ENCODE data around the gene CPM. TPM values are rescaled to one million over a fixed set of nuclear protein-coding genes. Genes with fewer than 3 reads are reported as not detected.

CPM gene
- total RNA-seq, 2 experiments from 2014 or later, result 18.0 to 18.7 TPM

GRCh38 chr12:68953536-68953935 lies 20.6 kb upstream of the CPM start:
- ChIA-PET POLR2A (no interaction called here), CTCF (interaction anchor here (0.9 to 1.5 kb wide), 2 partner anchors 52 to 82 kb away, joined by 3 read pairs; no protein-coding TSS in a partner anchor)
- H3K27ac Mint-ChIP-seq, result no peak overlapping the region
- H3K27me3 Mint-ChIP-seq, result peaks cover 2% of the 10 kb centered on the region
- intact Hi-C loops (cut with DNase I, micrococcal nuclease), result no loop called here
- DNase-seq (peak; percentile 22), ATAC-seq (peak; percentile 35)
- no peaks in the 10 kb centered on the region for H3K36me3 Mint-ChIP-seq (ENCODE audit: low read depth)
- H3K9me3 Mint-ChIP-seq (ENCODE audit: low read depth), result no peaks in the 10 kb centered on the region
- peaks cover 11% of the 10 kb centered on the region for H3K4me1 Mint-ChIP-seq
- H3K4me3 Mint-ChIP-seq, result no peak overlapping the region

- ChIA-PET CTCF (no interaction called here), POLR2A (interaction anchor here (0.5 kb wide), 1 partner anchor 57 kb away, joined by 7 read pairs; no protein-coding TSS in a partner anchor)
- intact Hi-C loops (cut with DNase I, micrococcal nuclease), result no loop called here
- ATAC-seq (no peak), DNase-seq (no peak)
- Mint-ChIP-seq H3K27me3 (peaks cover 4% of the 10 kb centered on the region), H3K36me3 (ENCODE audit: low read depth) (no peaks in the 10 kb centered on the region), H3K27ac (no peak overlapping the region), H3K9me3 (ENCODE audit: low read depth) (no peaks in the 10 kb centered on the region), H3K4me3 (no peak overlapping the region), H3K4me1 (no peaks in the 10 kb centered on the region)
These were observed 18.7 kb upstream of the CPM start for GRCh38 chr12:68951652-68952051.

GRCh38 chr12:68950511-68950910 lies 17.5 kb upstream of the CPM start:
- Mint-ChIP-seq H3K4me1 (no peaks in the 10 kb centered on the region), H3K27me3 (peaks cover 4% of the 10 kb centered on the region), H3K4me3 (no peak overlapping the region), H3K36me3 (ENCODE audit: low read depth) (no peaks in the 10 kb centered on the region), H3K27ac (no peak overlapping the region), H3K9me3 (ENCODE audit: low read depth) (no peaks in the 10 kb centered on the region)
- intact Hi-C loops (cut with DNase I, micrococcal nuclease), result no loop called here
- DNase-seq, result no peak
- no peak for ATAC-seq
- ChIA-PET CTCF (interaction anchor here (0.6 kb wide), 1 partner anchor 120 kb away, joined by 3 read pairs; no protein-coding TSS in a partner anchor), POLR2A (no interaction called here)

- DNase-seq (no peak), ATAC-seq (no peak)
- Mint-ChIP-seq H3K9me3 (ENCODE audit: low read depth) (no peaks in the 10 kb centered on the region), H3K27me3 (peaks cover 8% of the 10 kb centered on the region), H3K4me1 (no peaks in the 10 kb centered on the region), H3K4me3 (no peak overlapping the region), H3K36me3 (ENCODE audit: low read depth) (no peaks in the 10 kb centered on the region), H3K27ac (no peak overlapping the region)
- ChIA-PET CTCF (no interaction called here), POLR2A (no interaction called here)
- intact Hi-C loops (cut with DNase I, micrococcal nuclease), result no loop called here
These were observed 12.3 kb upstream of the CPM start for GRCh38 chr12:68945255-68945654.

GRCh38 chr12:68944296-68945076 lies 11.5 kb upstream of the CPM start:
- Mint-ChIP-seq H3K27me3 (peaks cover 8% of the 10 kb centered on the region), H3K27ac (no peak overlapping the region), H3K4me1 (no peaks in the 10 kb centered on the region), H3K36me3 (ENCODE audit: low read depth) (no peaks in the 10 kb centered on the region), H3K9me3 (ENCODE audit: low read depth) (no peaks in the 10 kb centered on the region), H3K4me3 (no peak overlapping the region)
- intact Hi-C loops (cut with DNase I, micrococcal nuclease), result no loop called here
- CTCF ChIA-PET, result no interaction called here
- ATAC-seq, result no peak
- POLR2A ChIA-PET, result interaction anchor here (0.7 kb wide), 1 partner anchor 115 kb away, joined by 3 read pairs; no protein-coding TSS in a partner anchor
- no peak for DNase-seq

DNA sequence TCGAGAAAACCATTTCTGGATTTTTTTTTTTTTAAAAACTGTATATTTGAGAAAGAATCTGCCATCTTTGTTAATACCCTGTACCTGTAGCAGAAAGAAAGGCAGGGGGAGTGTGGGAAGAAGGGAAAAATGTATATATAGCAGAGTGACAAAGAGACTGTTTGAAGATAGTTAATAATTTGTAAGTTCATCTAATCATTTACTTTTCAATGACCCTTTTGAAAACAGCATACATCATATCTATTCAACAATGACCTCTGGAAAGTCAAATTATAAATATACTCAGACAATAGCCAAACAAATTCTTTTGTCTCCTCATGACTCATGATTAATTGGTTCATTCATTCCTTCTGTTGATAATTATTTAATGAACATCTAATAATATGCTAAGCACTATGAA lies 10.9 kb upstream of the CPM start:
- POLR2A ChIA-PET, result interaction anchor here (0.7 kb wide), 1 partner anchor 116 kb away, joined by 3 read pairs; no protein-coding TSS in a partner anchor

DNA sequence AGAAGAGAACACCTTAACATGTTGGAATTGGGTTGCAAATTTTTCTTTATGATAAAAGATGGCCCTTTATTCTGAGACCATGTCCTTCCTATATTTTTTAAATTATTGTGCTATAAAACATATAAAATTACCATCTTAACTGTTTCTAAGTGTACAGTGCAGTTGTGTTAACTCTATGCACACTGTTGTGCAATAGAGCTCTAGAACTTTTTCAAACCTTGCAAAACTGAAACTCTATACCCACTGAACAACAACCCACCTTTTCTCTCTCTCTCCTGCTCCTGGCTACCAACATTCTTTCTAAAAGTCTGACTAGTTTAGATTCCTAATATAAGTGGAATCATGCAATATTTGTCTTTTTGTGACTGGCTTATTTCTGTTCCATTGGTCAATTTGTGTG lies 7.8 kb upstream of the CPM start:
- ATAC-seq (no peak), DNase-seq (no peak)
- intact Hi-C loops (cut with DNase I, micrococcal nuclease), result no loop called here
- H3K36me3 Mint-ChIP-seq (ENCODE audit: low read depth), result no peaks in the 10 kb centered on the region
- peaks cover 10% of the 10 kb centered on the region for H3K27me3 Mint-ChIP-seq
- ChIA-PET CTCF (no interaction called here), POLR2A (no interaction called here)
- H3K9me3 Mint-ChIP-seq (ENCODE audit: low read depth), result no peaks in the 10 kb centered on the region
- no peak overlapping the region for H3K4me3 Mint-ChIP-seq
- H3K27ac Mint-ChIP-seq, result no peak overlapping the region
- H3K4me1 Mint-ChIP-seq, result no peaks in the 10 kb centered on the region

More for the DNA sequence above, 10.9 kb upstream of the CPM start:
- no peak overlapping the region for H3K27ac Mint-ChIP-seq
- no peak overlapping the region for H3K4me3 Mint-ChIP-seq
- H3K9me3 Mint-ChIP-seq (ENCODE audit: low read depth), result no peaks in the 10 kb centered on the region
- CTCF ChIA-PET, result interaction anchor here (1.0 kb wide), 1 partner anchor 126 kb away, joined by 3 read pairs; no protein-coding TSS in a partner anchor
- ATAC-seq (no peak), DNase-seq (no peak)
- H3K27me3 Mint-ChIP-seq, result peaks cover 8% of the 10 kb centered on the region
- H3K4me1 Mint-ChIP-seq, result no peaks in the 10 kb centered on the region
- intact Hi-C loops (cut with DNase I, micrococcal nuclease), result no loop called here
- no peaks in the 10 kb centered on the region for H3K36me3 Mint-ChIP-seq (ENCODE audit: low read depth)

- intact Hi-C loops (cut with DNase I, micrococcal nuclease), result no loop called here
- Mint-ChIP-seq H3K4me1 (no peaks in the 10 kb centered on the region), H3K27ac (no peak overlapping the region), H3K4me3 (no peak overlapping the region), H3K9me3 (ENCODE audit: low read depth) (no peaks in the 10 kb centered on the region), H3K36me3 (ENCODE audit: low read depth) (no peaks in the 10 kb centered on the region), H3K27me3 (peaks cover 14% of the 10 kb centered on the region)
- ChIA-PET POLR2A (no interaction called here), CTCF (no interaction called here)
- ATAC-seq (no peak), DNase-seq (no peak)
These were observed 6.5 kb upstream of the CPM start for GRCh38 chr12:68939505-68939904.

GRCh38 chr12:68934392-68934791 lies 1.4 kb upstream of the CPM start:
- Mint-ChIP-seq H3K9me3 (ENCODE audit: low read depth) (no peaks in the 10 kb centered on the region), H3K4me1 (peaks cover 9% of the 10 kb centered on the region), H3K4me3 (no peak overlapping the region), H3K27ac (no peak overlapping the region), H3K36me3 (ENCODE audit: low read depth) (peaks cover 4% of the 10 kb centered on the region), H3K27me3 (peaks cover 20% of the 10 kb centered on the region)
- DNase-seq (no peak), ATAC-seq (no peak)
- intact Hi-C loops (cut with DNase I, micrococcal nuclease), result loop anchor here (5.0 kb wide), 2 partner anchors 138 to 303 kb away; partner anchors contain the start of gene CPSF6 (in 1 of the 2)
- POLR2A ChIA-PET, result interaction anchor here (0.6 kb wide), 1 partner anchor 104 kb away, joined by 3 read pairs; no protein-coding TSS in a partner anchor
- CTCF ChIA-PET, result interaction anchor here (1.1 kb wide), 1 partner anchor 12 kb away, joined by 3 read pairs; no protein-coding TSS in a partner anchor

- Mint-ChIP-seq H3K4me1 (peaks cover 9% of the 10 kb centered on the region), H3K4me3 (peak overlapping the region; percentile 80), H3K9me3 (ENCODE audit: low read depth) (no peaks in the 10 kb centered on the region), H3K36me3 (ENCODE audit: low read depth) (peaks cover 15% of the 10 kb centered on the region), H3K27me3 (peaks cover 17% of the 10 kb centered on the region), H3K27ac (peak overlapping the region; percentile 71)
- DNase-seq (no peak), ATAC-seq (peak; percentile 28)
- ChIA-PET CTCF (interaction anchor here (0.7 kb wide), 1 partner anchor 14 kb away, joined by 3 read pairs; no protein-coding TSS in a partner anchor), POLR2A (interaction anchor here (1.1 kb wide), 1 partner anchor 75 kb away, joined by 3 read pairs; no protein-coding TSS in a partner anchor)
- intact Hi-C loops (cut with DNase I, micrococcal nuclease), result loop anchor here (2.0 to 5.0 kb wide), 3 partner anchors 138 to 305 kb away; partner anchors contain the start of gene CPSF6 (in 1 of the 2)
These were observed 627 bp downstream of the CPM start for GRCh38 chr12:68932128-68932960.

GRCh38 chr12:68930178-68930577 lies 2.8 kb downstream of the CPM start:
- no peaks in the 10 kb centered on the region for H3K9me3 Mint-ChIP-seq (ENCODE audit: low read depth)
- ATAC-seq (no peak), DNase-seq (no peak)
- no peak overlapping the region for H3K27ac Mint-ChIP-seq
- H3K36me3 Mint-ChIP-seq (ENCODE audit: low read depth), result peaks cover 15% of the 10 kb centered on the region
- H3K4me3 Mint-ChIP-seq, result no peak overlapping the region
- CTCF ChIA-PET, result no interaction called here
- POLR2A ChIA-PET, result no interaction called here
- H3K27me3 Mint-ChIP-seq, result peaks cover 11% of the 10 kb centered on the region
- peaks cover 9% of the 10 kb centered on the region for H3K4me1 Mint-ChIP-seq
- intact Hi-C loops (cut with DNase I, micrococcal nuclease), result loop anchor here (5.0 kb wide), 2 partner anchors 142 to 307 kb away; partner anchors contain the start of gene CPSF6 (in 1 of the 2)
